Heart left ventricle (tissue), 16 donors: Measurements from ENCODE around the gene KCNAB2. TPM values are rescaled to one million over a fixed set of nuclear protein-coding genes. Genes with fewer than 3 reads are reported as not detected.

Experiments used
- ATAC-seq, 4 donors: fragments of 200-7000 bp; cut with Tn5 transposase; one replicate each; pipeline ENCODE4 v1.9.1; 2020 to 2022; ENCODE audit warnings: moderate library complexity in 4 of 4, mild to moderate bottlenecking in 3 of 4, moderate number of reproducible peaks in 1 of 4
- DNase-seq, 5 donors: peaks; one replicate each; pipeline ENCODE4 v3.0.0-alpha.2; 2020
- H3K27ac ChIP-seq, 12 donors: fragments of 200-600 bp; sonication (generic) in 4 of 12; one replicate each; pipeline versions ENCODE4 v1.5.0 to v1.8.0; 2016 to 2022; ENCODE audit warnings: mild to moderate bottlenecking in 2 of 12
- H3K27me3 ChIP-seq, 9 donors: fragments of 200-600 bp; sonication (generic) in 2 of 9; one replicate each; pipeline versions ENCODE4 v1.5.1 to v1.8.0; 2016 to 2022; ENCODE audit warnings: mild to moderate bottlenecking in 3 of 9
- H3K36me3 ChIP-seq, 9 donors: fragments of 200-600 bp; sonication (generic) in 2 of 9; one replicate each; pipeline versions ENCODE4 v1.5.0 to v1.8.0; 2018 to 2022; ENCODE audit warnings: mild to moderate bottlenecking in 2 of 9
- H3K4me1 ChIP-seq, 12 donors: fragments of 200-600 bp; sonication (generic) in 4 of 12; one replicate each; pipeline versions ENCODE4 v1.5.0 to v1.8.0; 2016 to 2022; ENCODE audit warnings: mild to moderate bottlenecking in 3 of 12
- H3K4me3 ChIP-seq, 12 donors: fragments of 200-600 bp; sonication (generic) in 4 of 12; one replicate each; pipeline versions ENCODE4 v1.5.0 to v1.8.0; 2017 to 2022; ENCODE audit warnings: mild to moderate bottlenecking in 9 of 12, moderate library complexity in 4 of 12
- H3K9me3 ChIP-seq, 12 donors: fragments of 200-600 bp; sonication (generic) in 4 of 12; one replicate each; pipeline versions ENCODE4 v1.5.0 to v1.8.0; 2016 to 2022; ENCODE audit warnings: mild to moderate bottlenecking in 1 of 12
- CTCF ChIP-seq, 12 donors: fragments of 200-600 bp; sonication (generic) in 4 of 12; IDR thresholded peaks; one replicate each; pipeline versions ENCODE4 v1.5.0 to v1.8.0; 2018 to 2022; ENCODE audit warnings: antibody characterized with exemption in 12 of 12, mild to moderate bottlenecking in 5 of 12
- POLR2A ChIP-seq, 2 donors: fragments of 450-650 bp; IDR thresholded peaks; one replicate each; pipeline ENCODE4 v1.6.1; 2017; ENCODE audit warnings: antibody characterized with exemption in 2 of 2, mild to moderate bottlenecking in 2 of 2, moderate library complexity in 2 of 2
- WGBS, 4 donors: extraction: QIAGEN DNeasy Blood & Tissue Kit in 2 of 4; methylation state at CpG; one replicate each; pipeline versions ENCODE4 v1.1.5 to v1.1.7; 2013 to 2018; 5-methylcytosine and 5-hydroxymethylcytosine counted together
- intact Hi-C, 10 donors: fragments of 100-400 bp; cut with DNase I; formaldehyde crosslinking; loops; one replicate each; pipeline versions ENCODE4 v1.11.1 to v1.14.2; 2022
- polyA plus RNA-seq, 2 donors: library from polyadenylated mRNA; stranded (reverse); fragments of 200-250 nt; gene quantifications; one replicate each; pipeline ENCODE4 v1.2.3, GENCODE V29; 2013
- total RNA-seq, 9 donors: library from RNA; depleted of rRNA in 2 of 9; stranded (reverse); fragments of >200 nt in 2 of 9; fragmentation: NEBNext Ultra II Directional in 3 of 9; extraction: Animal tissue kit (Norgen Biotek cat#: 25700) in 3 of 9; gene quantifications; one replicate each; pipeline versions ENCODE4 v1.1.0 to v1.2.4, GENCODE V29; 2016 to 2023
- donor health status: ischemic (EF 13 %, LVEDD 7.1; RV severe dilation, severe dysfunction).
- donor health status: healthy with polysubstance abuse.
- donor health status: DM: no; HTN: yes; CAD: no.
- donor health status: DM: no; HTN: no; CAD: no.
- donor health status: ischemic (EF 25% LVEDD 6.9; RV normal size, moderate dysfunction).
- donor health status: ischemic (EF 25% LVEDD 5.7; RV mildly dilated, moderate dysfunction).
- donor health status: healthy.
- donor health status: DM: yes; HTN: yes; CAD: no.
- donor health status: ischemic (EF 35%, LVEDD 5.7; RV mildly dilated, moderate dysfunction).
- donor health status: nonischemic (EF 11% LVEDD 7.7; RV severe dilation, severe dysfunction).
- donor health status: DM: yes; HTN: yes; CAD: no.
- donor health status: PGD.
- donor health status: ischemic (EF 29% LVEDD 5.4; RV normal size, mild dysfunction).
- donor health status: nonischemic (EF 23%, LVEDD 6.1; RV moderate dilation, normal function).

The KCNAB2 gene
- total and polyA plus RNA-seq, 11 donors, result 10.7 to 51.4 (median 27.2) TPM

GRCh38 chr1:6048179-6048867, 2.6 kb downstream of the KCNAB2 start:
- peaks cover 0 to 28% (median 0%) of the 10 kb centered on the region in 9 donors for H3K36me3 ChIP-seq
- intact Hi-C loops, result loop anchor here in 1 of 10 donors (10.0 kb wide), 2 partner anchors 126 to 296 kb away; no protein-coding TSS in a partner anchor

GRCh38 chr1:6049419-6049818, 3.7 kb downstream of the KCNAB2 start:
- H3K4me3 ChIP-seq, result no peak overlapping the region
- no peak overlapping the region for H3K27ac ChIP-seq
- 74 to 89% (median 82%) methylated on average over 5 to 6 of the region's 6 CpGs for WGBS, 4 donors
- ATAC-seq, result no peak
- TF ChIP-seq POLR2A (IDR thresholded peaks at IDR 0.05), result no peak
- no peak for TF ChIP-seq CTCF (IDR thresholded peaks at IDR 0.05)
- H3K9me3 ChIP-seq, result no peaks in the 10 kb centered on the region
- DNase-seq, result no peak
- H3K36me3 ChIP-seq, result peaks cover 0 to 17% (median 0%) of the 10 kb centered on the region in 9 donors
- intact Hi-C loops, result loop anchor here in 1 of 10 donors (10.0 kb wide), 2 partner anchors 125 to 295 kb away; no protein-coding TSS in a partner anchor
- H3K4me1 ChIP-seq, result peaks cover 0 to 11% (median 4%) of the 10 kb centered on the region in 12 donors
- H3K27me3 ChIP-seq, result no peaks in the 10 kb centered on the region

More at GRCh38 chr1:6048179-6048867, 2.6 kb downstream of the KCNAB2 start:
- 88 to 93% (median 91%) methylated on average over 10 to 14 of the region's 14 CpGs for WGBS, 4 donors
- no peaks in the 10 kb centered on the region for H3K9me3 ChIP-seq
- ATAC-seq (no peak), DNase-seq (no peak)
- H3K4me3 ChIP-seq, result no peak overlapping the region
- H3K27ac ChIP-seq, result no peak overlapping the region
- H3K27me3 ChIP-seq, result no peaks in the 10 kb centered on the region
- no peak for TF ChIP-seq POLR2A (IDR thresholded peaks at IDR 0.05)
- H3K4me1 ChIP-seq, result peaks cover 0 to 11% (median 3%) of the 10 kb centered on the region in 12 donors

GRCh38 chr1:6051423-6051822, 5.7 kb downstream of the KCNAB2 start:
- Histone ChIP-seq H3K4me1 (peaks cover 0 to 11% (median 5%) of the 10 kb centered on the region in 12 donors), H3K4me3 (no peak overlapping the region), H3K9me3 (no peaks in the 10 kb centered on the region), H3K36me3 (peaks cover 0 to 17% (median 0%) of the 10 kb centered on the region in 9 donors), H3K27ac (no peak overlapping the region), H3K27me3 (no peaks in the 10 kb centered on the region)
- 95 to 96% (median 95%) methylated on average over 19 to 23 of the region's 23 CpGs for WGBS, 4 donors
- DNase-seq (no peak), ATAC-seq (no peak)
- no peak for TF ChIP-seq POLR2A (IDR thresholded peaks at IDR 0.05)
- intact Hi-C loops, result loop anchor here in 7 of 10 donors (5.0 to 10.0 kb wide), 7 partner anchors 123 to 293 kb away; partner anchors contain the start of genes CHD5 (in 2 of the 7), HES3 (in 1 of the 7) and RNF207 (in 1 of the 7)

- intact Hi-C loops, result loop anchor here in 8 of 10 donors (2.0 to 10.0 kb wide), 9 partner anchors 122 to 292 kb away; partner anchors contain the start of genes HES3 (in 4 of the 8), CHD5 (in 2 of the 8), RNF207 (in 1 of the 8) and RPL22 (in 1 of the 8)
- DNase-seq, result peak in 4 of 5 donors; percentile 63 to 74 (median 66)
- no peaks in the 10 kb centered on the region for H3K9me3 ChIP-seq
- H3K27me3 ChIP-seq, result no peaks in the 10 kb centered on the region
- peak in 3 of 4 donors; percentile 43 to 68 (median 63) for ATAC-seq
- H3K36me3 ChIP-seq, result peaks cover 0 to 13% (median 0%) of the 10 kb centered on the region in 9 donors
- TF ChIP-seq CTCF (IDR thresholded peaks at IDR 0.05) (peak; percentile 21 to 68 (median 50)), POLR2A (IDR thresholded peaks at IDR 0.05) (no peak)
- H3K27ac ChIP-seq, result no peak overlapping the region
- WGBS, 4 donors, result 5 to 14% (median 11%) methylated on average over 16 of the region's 16 CpGs
- no peak overlapping the region for H3K4me3 ChIP-seq
- peaks cover 0 to 18% (median 11%) of the 10 kb centered on the region in 12 donors for H3K4me1 ChIP-seq
Observed at GRCh38 chr1:6052543-6053205, 7.0 kb downstream of the KCNAB2 start.
